Trophoblast cell (in vitro differentiated cells and primary cell): Measurements from ENCODE around the gene GNPDA2.

Experiments used
- DNase-seq, 2 donors: peaks; one replicate each; pipeline ENCODE4 v3.0.0-alpha.2; 2016
- H2AFZ ChIP-seq: 2 replicates; pipeline ENCODE4 v1.6.1; 2013; ENCODE audit warnings: low read length, moderate library complexity, mild to moderate bottlenecking; ENCODE audit not compliant: insufficient read depth, poor library complexity
- H2AK5ac ChIP-seq: 2 replicates; pipeline ENCODE4 v1.6.1; 2013; ENCODE audit warnings: mild to moderate bottlenecking, low read length
- H2BK120ac ChIP-seq: 2 replicates; pipeline ENCODE4 v1.6.1; 2013; ENCODE audit warnings: low read length, mild to moderate bottlenecking, moderate library complexity; ENCODE audit not compliant: insufficient read depth, poor library complexity
- H2BK12ac ChIP-seq: 2 replicates; pipeline ENCODE4 v1.6.1; 2013; ENCODE audit warnings: mild to moderate bottlenecking, low read length, moderate library complexity
- H2BK5ac ChIP-seq: 2 replicates; pipeline ENCODE4 v1.6.1; 2013; ENCODE audit warnings: low read length, low read depth, moderate library complexity, mild to moderate bottlenecking; ENCODE audit not compliant: poor library complexity
- H3K14ac ChIP-seq: 2 replicates; pipeline ENCODE4 v1.6.1; 2013; ENCODE audit warnings: mild to moderate bottlenecking, low read length
- H3K18ac ChIP-seq: 2 replicates; pipeline ENCODE4 v1.6.1; 2013; ENCODE audit warnings: mild to moderate bottlenecking, low read length
- H3K23ac ChIP-seq: 2 replicates; pipeline ENCODE4 v1.6.1; 2013; ENCODE audit warnings: low read length
- H3K27ac ChIP-seq: 2 replicates; pipeline ENCODE4 v1.5.1; 2013; ENCODE audit warnings: low read depth, mild to moderate bottlenecking, inconsistent platforms, low read length, moderate library complexity
- H3K27me3 ChIP-seq: 2 replicates; pipeline ENCODE4 v1.6.1; 2013; ENCODE audit warnings: inconsistent platforms, mild to moderate bottlenecking, low read length, moderate library complexity; ENCODE audit not compliant: insufficient read depth
- H3K36me3 ChIP-seq, 2 experiments: 1 replicate in 1 of 2; 2 replicates in 1 of 2; pipeline ENCODE4 v1.6.1; 2013; ENCODE audit warnings: low read length in 2 of 2, mild to moderate bottlenecking in 2 of 2, moderate library complexity in 1 of 2; ENCODE audit not compliant: insufficient read depth in 2 of 2, control insufficient read depth in 1 of 2
- H3K4ac ChIP-seq: 2 replicates; pipeline ENCODE4 v1.6.1; 2013; ENCODE audit warnings: low read depth, mild to moderate bottlenecking, low read length, moderate library complexity
- H3K4me1 ChIP-seq, 2 experiments: 1 replicate in 1 of 2; 2 replicates in 1 of 2; pipeline ENCODE4 v1.6.1; 2013; ENCODE audit warnings: low read length in 2 of 2, mild to moderate bottlenecking in 2 of 2, moderate library complexity in 1 of 2; ENCODE audit not compliant: insufficient read depth in 2 of 2, control insufficient read depth in 1 of 2
- H3K4me2 ChIP-seq: 2 replicates; pipeline ENCODE4 v1.6.1; 2013; ENCODE audit warnings: inconsistent platforms, mild to moderate bottlenecking, low read length, moderate library complexity
- H3K4me3 ChIP-seq: 2 replicates; pipeline ENCODE4 v1.5.1; 2013; ENCODE audit warnings: mild to moderate bottlenecking, low read depth, low read length, inconsistent platforms
- H3K79me1 ChIP-seq: one replicate; pipeline ENCODE4 v1.6.1; 2013; ENCODE audit warnings: low read length
- H3K79me2 ChIP-seq: 2 replicates; pipeline ENCODE4 v1.6.1; 2013; ENCODE audit warnings: low read length, mild to moderate bottlenecking; ENCODE audit not compliant: control insufficient read depth, insufficient read depth, poor library complexity
- H3K9ac ChIP-seq: 2 replicates; pipeline ENCODE4 v1.6.1; 2013; ENCODE audit warnings: mild to moderate bottlenecking, low read length
- H3K9me3 ChIP-seq: 2 replicates; pipeline ENCODE4 v1.6.1; 2013; ENCODE audit warnings: low read depth, mild to moderate bottlenecking, control low read depth, inconsistent platforms, low read length; ENCODE audit not compliant: insufficient read depth
- H4K12ac ChIP-seq: 2 replicates; pipeline ENCODE4 v1.6.1; 2013; ENCODE audit warnings: low read depth, mild to moderate bottlenecking, low read length, moderate library complexity
- H4K8ac ChIP-seq: 2 replicates; pipeline ENCODE4 v1.6.1; 2013; ENCODE audit warnings: low read depth, mild to moderate bottlenecking, low read length, moderate library complexity
- H4K91ac ChIP-seq: one replicate; pipeline ENCODE4 v1.6.1; 2013; ENCODE audit warnings: low read depth, mild to moderate bottlenecking, low read length, moderate library complexity
- WGBS: extraction: QIAGEN DNeasy Blood & Tissue Kit; methylation state at CpG from one replicate; pipeline ENCODE4 v1.1.7; 2013; ENCODE audit warnings: missing lambda C conversion rate; ENCODE audit not compliant: insufficient read length, insufficient coverage; ENCODE audit errors: extremely low coverage; 5-methylcytosine and 5-hydroxymethylcytosine counted together

The GNPDA2 gene

DNA sequence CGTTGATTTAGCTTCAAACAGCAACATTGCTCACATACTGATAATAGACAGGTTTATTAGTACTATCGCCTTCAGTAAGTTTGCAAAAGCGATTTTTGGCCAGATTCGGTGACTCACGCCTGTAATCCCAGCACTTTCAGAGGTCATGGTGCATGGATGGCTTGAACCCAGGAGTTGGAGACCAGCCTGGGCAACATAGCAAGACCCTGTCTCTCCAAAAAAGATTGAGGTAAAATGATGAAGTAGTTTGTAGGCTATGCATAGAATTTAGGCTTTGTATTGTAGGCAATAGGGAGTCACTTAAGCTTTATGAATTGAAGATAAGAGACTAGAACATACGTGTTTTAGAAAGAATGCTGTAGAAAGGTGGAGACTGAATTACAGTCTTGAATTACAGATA lies 1.1 kb upstream of the GNPDA2 start:
- H4K8ac ChIP-seq, result no peak overlapping the region
- H3K14ac ChIP-seq, result no peak overlapping the region
- no peaks in the 10 kb centered on the region for H3K36me3 ChIP-seq
- no peak overlapping the region for H2AFZ ChIP-seq
- H3K79me1 ChIP-seq, result peaks cover 4% of the 10 kb centered on the region
- no peak overlapping the region for H3K9ac ChIP-seq
- H3K18ac ChIP-seq, result no peak overlapping the region
- no peak overlapping the region for H2BK5ac ChIP-seq
- H3K27me3 ChIP-seq, result no peaks in the 10 kb centered on the region
- no peak overlapping the region for H2BK12ac ChIP-seq
- H3K23ac ChIP-seq, result no peak overlapping the region
- H3K9me3 ChIP-seq, result no peaks in the 10 kb centered on the region
- H3K4me1 ChIP-seq, result no peaks in the 10 kb centered on the region
- DNase-seq, result peak; percentile 47 to 63
- H4K12ac ChIP-seq, result no peak overlapping the region
- no peak overlapping the region for H3K27ac ChIP-seq
- no CpG with 5 or more reads among the region's 6 CpGs for WGBS
- H3K4ac ChIP-seq, result no peak overlapping the region
- H3K79me2 ChIP-seq, result peaks cover 3% of the 10 kb centered on the region
- H2BK120ac ChIP-seq, result no peak overlapping the region
- no peak overlapping the region for H3K4me3 ChIP-seq
- H4K91ac ChIP-seq, result no peak overlapping the region
- no peak overlapping the region for H2AK5ac ChIP-seq
- H3K4me2 ChIP-seq, result no peak overlapping the region

DNA sequence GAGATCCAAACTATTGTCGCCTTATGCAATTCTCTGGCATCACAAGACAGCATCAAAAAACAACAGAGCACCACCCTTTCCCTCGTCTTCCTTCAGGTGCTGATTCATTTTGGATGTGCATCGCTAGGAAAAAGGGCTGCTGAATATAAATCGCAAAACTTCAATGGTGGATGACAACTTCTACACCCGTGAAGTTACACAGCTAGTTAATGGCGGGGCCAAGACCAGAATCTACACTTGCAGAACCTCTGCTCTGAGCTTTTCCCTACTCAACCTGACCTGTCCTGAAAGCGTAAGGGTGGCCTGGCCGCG lies 674 bp downstream of the GNPDA2 start:
- Histone ChIP-seq H3K4me3 (peak overlapping the region; percentile 84), H3K4me1 (no peaks in the 10 kb centered on the region), H4K12ac (peak overlapping the region; percentile 56), H3K23ac (no peak overlapping the region), H2BK120ac (no peak overlapping the region), H3K18ac (peak overlapping the region; percentile 20), H3K4ac (no peak overlapping the region), H4K8ac (peak overlapping the region; percentile 75), H3K9ac (peak overlapping the region; percentile 70), H3K79me2 (peaks cover 3% of the 10 kb centered on the region), H3K27ac (no peak overlapping the region), H2AFZ (peak overlapping the region; percentile 73), H3K4me2 (peak overlapping the region; percentile 93), H2BK12ac (no peak overlapping the region), H3K14ac (no peak overlapping the region), H3K79me1 (peaks cover 4% of the 10 kb centered on the region), H2BK5ac (no peak overlapping the region), H3K9me3 (no peaks in the 10 kb centered on the region), H4K91ac (no peak overlapping the region), H3K36me3 (no peaks in the 10 kb centered on the region), H2AK5ac (no peak overlapping the region), H3K27me3 (no peaks in the 10 kb centered on the region)
- WGBS, result no CpG with 5 or more reads among the region's 9 CpGs
- DNase-seq, result peak in 1 of 2 donors; percentile 10

DNA sequence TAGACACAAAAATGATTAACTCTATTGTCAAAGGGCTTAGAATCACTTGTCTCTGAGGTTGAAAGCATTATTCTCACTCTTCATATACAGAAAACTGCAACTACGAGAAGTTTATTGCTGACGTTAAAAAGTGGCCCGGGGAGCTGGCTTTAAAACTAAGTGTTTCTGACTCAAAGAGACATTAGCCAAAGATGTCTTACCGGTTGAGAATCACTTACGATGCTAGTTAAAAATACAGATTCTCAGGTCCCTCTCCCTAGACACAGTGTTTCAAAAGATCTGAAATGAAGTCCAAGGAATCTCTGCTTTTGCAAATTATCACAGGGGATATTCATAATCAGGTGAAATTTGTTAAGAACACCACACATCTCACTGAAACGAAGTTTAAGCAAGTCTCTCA lies 1.2 kb downstream of the GNPDA2 start:
- H2BK12ac ChIP-seq, result no peak overlapping the region
- no peak overlapping the region for H2BK120ac ChIP-seq
- no peak overlapping the region for H2AK5ac ChIP-seq
- no CpG with 5 or more reads among the region's 6 CpGs for WGBS
- H3K79me2 ChIP-seq, result peaks cover 3% of the 10 kb centered on the region
- no peaks in the 10 kb centered on the region for H3K9me3 ChIP-seq
- no peaks in the 10 kb centered on the region for H3K36me3 ChIP-seq
- H3K14ac ChIP-seq, result no peak overlapping the region
- peak overlapping the region; percentile 93 for H3K4me2 ChIP-seq
- no peak overlapping the region for H2BK5ac ChIP-seq
- no peak overlapping the region for H3K18ac ChIP-seq
- no peak overlapping the region for H3K4ac ChIP-seq
- H4K8ac ChIP-seq, result no peak overlapping the region
- H3K27me3 ChIP-seq, result no peaks in the 10 kb centered on the region
- H3K27ac ChIP-seq, result no peak overlapping the region
- no peak overlapping the region for H2AFZ ChIP-seq
- peaks cover 4% of the 10 kb centered on the region for H3K79me1 ChIP-seq
- no peak for DNase-seq
- no peak overlapping the region for H4K91ac ChIP-seq
- no peak overlapping the region for H3K23ac ChIP-seq
- no peak overlapping the region for H4K12ac ChIP-seq
- no peak overlapping the region for H3K9ac ChIP-seq
- no peaks in the 10 kb centered on the region for H3K4me1 ChIP-seq
- H3K4me3 ChIP-seq, result no peak overlapping the region

DNA sequence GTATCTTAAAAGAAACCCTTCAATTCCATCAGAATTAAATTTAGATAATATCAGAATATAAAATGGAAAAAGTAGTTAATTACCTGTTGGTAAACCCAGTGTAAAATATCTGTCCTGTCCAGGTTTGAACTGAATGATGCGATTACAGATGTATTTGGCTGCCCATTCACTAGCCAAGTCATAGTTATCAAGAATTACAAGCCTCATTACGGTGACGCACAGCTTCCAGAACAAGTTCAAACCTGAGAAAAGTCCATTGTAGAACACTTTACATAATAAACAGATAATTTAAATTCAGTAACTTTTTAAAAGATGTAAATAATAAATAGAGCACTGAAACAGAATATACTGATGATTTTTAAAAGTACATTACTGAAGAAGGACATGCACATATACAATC lies 4.4 kb downstream of the GNPDA2 start:
- Histone ChIP-seq H2AFZ (no peak overlapping the region), H3K23ac (no peak overlapping the region), H2AK5ac (no peak overlapping the region), H2BK120ac (no peak overlapping the region), H3K79me2 (peaks cover 3% of the 10 kb centered on the region), H3K4me1 (no peaks in the 10 kb centered on the region), H3K18ac (no peak overlapping the region), H2BK12ac (no peak overlapping the region), H3K9me3 (no peaks in the 10 kb centered on the region), H4K8ac (no peak overlapping the region), H3K4me3 (no peak overlapping the region), H3K36me3 (no peaks in the 10 kb centered on the region), H3K9ac (no peak overlapping the region), H3K79me1 (peaks cover 4% of the 10 kb centered on the region), H3K4me2 (no peak overlapping the region), H3K27me3 (no peaks in the 10 kb centered on the region), H2BK5ac (no peak overlapping the region), H3K14ac (no peak overlapping the region), H4K12ac (no peak overlapping the region), H4K91ac (no peak overlapping the region), H3K27ac (no peak overlapping the region), H3K4ac (no peak overlapping the region)
- DNase-seq, result no peak
- no CpG with 5 or more reads among the region's 3 CpGs for WGBS
